ENCODE data around the gene SCART1.

The SCART1 gene

GRCh38 chr10:133475821-133476640 lies 22.3 kb downstream of the SCART1 start:
- H3K4me2 ChIP-seq (ENCODE audit: low read length): no peak overlapping the region
- H4K8ac ChIP-seq (ENCODE audit: low read depth, low read length): no peak overlapping the region
- no peaks in the 10 kb centered on the region for H3K4me1 ChIP-seq (ENCODE audit: control insufficient read depth, low read depth, low read length)
- no peak for DNase-seq
- no peaks in the 10 kb centered on the region for H3K27me3 ChIP-seq (ENCODE audit: insufficient read depth, low read length, poor library complexity)
- no peak overlapping the region for H2BK120ac ChIP-seq (ENCODE audit: low read depth, low read length)
- no peak overlapping the region for H2BK5ac ChIP-seq (ENCODE audit: low read length)
- H4K5ac ChIP-seq (ENCODE audit: low read length): no peak overlapping the region
- H3K23ac ChIP-seq (ENCODE audit: low read length): no peak overlapping the region
- no peak overlapping the region for H2AK5ac ChIP-seq (ENCODE audit: low read length)
- no peaks in the 10 kb centered on the region for H3K36me3 ChIP-seq (ENCODE audit: control insufficient read depth, insufficient read depth, low read length)
- H3K9ac ChIP-seq (ENCODE audit: low read length): no peak overlapping the region
- H3K4me3 ChIP-seq (ENCODE audit: low read length): no peak overlapping the region
- no peak overlapping the region for H3K27ac ChIP-seq (ENCODE audit: low read depth, low read length)
- no peak overlapping the region for H3K4ac ChIP-seq (ENCODE audit: low read depth, low read length)
- H3K79me1 ChIP-seq (ENCODE audit: low read length): no peaks in the 10 kb centered on the region
- H3K79me2 ChIP-seq (ENCODE audit: control insufficient read depth, insufficient read depth, low read length): no peaks in the 10 kb centered on the region
- no CpG with 5 or more reads among the region's 11 CpGs for WGBS (ENCODE audit: extremely low coverage, insufficient coverage, low lambda C conversion rate)
- no peak overlapping the region for H2BK15ac ChIP-seq (replicated peaks; ENCODE audit: low read depth)
- H3K18ac ChIP-seq (ENCODE audit: low read length): no peak overlapping the region
- no peak overlapping the region for H3K56ac ChIP-seq (ENCODE audit: low read length)

- Histone ChIP-seq H2BK15ac (replicated peaks; ENCODE audit: low read depth) (no peak overlapping the region), H3K23ac (ENCODE audit: low read length) (no peak overlapping the region), H4K5ac (ENCODE audit: low read length) (no peak overlapping the region), H3K79me2 (ENCODE audit: control insufficient read depth, insufficient read depth, low read length) (no peaks in the 10 kb centered on the region), H3K27ac (ENCODE audit: low read depth, low read length) (no peak overlapping the region), H2AK5ac (ENCODE audit: low read length) (no peak overlapping the region), H2BK120ac (ENCODE audit: low read depth, low read length) (no peak overlapping the region), H3K4me2 (ENCODE audit: low read length) (no peak overlapping the region), H3K56ac (ENCODE audit: low read length) (no peak overlapping the region), H3K18ac (ENCODE audit: low read length) (no peak overlapping the region), H3K9ac (ENCODE audit: low read length) (no peak overlapping the region), H4K8ac (ENCODE audit: low read depth, low read length) (no peak overlapping the region), H3K4me3 (ENCODE audit: low read length) (no peak overlapping the region), H3K36me3 (ENCODE audit: control insufficient read depth, insufficient read depth, low read length) (no peaks in the 10 kb centered on the region), H3K79me1 (ENCODE audit: low read length) (no peaks in the 10 kb centered on the region), H3K4me1 (ENCODE audit: control insufficient read depth, low read depth, low read length) (no peaks in the 10 kb centered on the region), H3K27me3 (ENCODE audit: insufficient read depth, low read length, poor library complexity) (no peaks in the 10 kb centered on the region), H3K4ac (ENCODE audit: low read depth, low read length) (no peak overlapping the region), H2BK5ac (ENCODE audit: low read length) (no peak overlapping the region)
- WGBS (ENCODE audit: extremely low coverage, insufficient coverage, low lambda C conversion rate): no CpG with 5 or more reads among the region's 9 CpGs
- DNase-seq: no peak
Observed at GRCh38 chr10:133476641-133476990, 22.9 kb downstream of the SCART1 start.

- H3K27ac ChIP-seq (ENCODE audit: low read depth, low read length): no peak overlapping the region
- H2BK15ac ChIP-seq (replicated peaks; ENCODE audit: low read depth): no peak overlapping the region
- H2BK5ac ChIP-seq (ENCODE audit: low read length): no peak overlapping the region
- H3K36me3 ChIP-seq (ENCODE audit: control insufficient read depth, insufficient read depth, low read length): no peaks in the 10 kb centered on the region
- H3K9ac ChIP-seq (ENCODE audit: low read length): no peak overlapping the region
- no peaks in the 10 kb centered on the region for H3K79me1 ChIP-seq (ENCODE audit: low read length)
- no peak overlapping the region for H3K23ac ChIP-seq (ENCODE audit: low read length)
- no peak overlapping the region for H3K4me3 ChIP-seq (ENCODE audit: low read length)
- H3K4ac ChIP-seq (ENCODE audit: low read depth, low read length): no peak overlapping the region
- H2BK120ac ChIP-seq (ENCODE audit: low read depth, low read length): no peak overlapping the region
- H3K56ac ChIP-seq (ENCODE audit: low read length): no peak overlapping the region
- no peaks in the 10 kb centered on the region for H3K79me2 ChIP-seq (ENCODE audit: control insufficient read depth, insufficient read depth, low read length)
- WGBS (ENCODE audit: extremely low coverage, insufficient coverage, low lambda C conversion rate): no CpG with 5 or more reads among the region's 12 CpGs
- no peak overlapping the region for H4K8ac ChIP-seq (ENCODE audit: low read depth, low read length)
- no peak for DNase-seq
- no peaks in the 10 kb centered on the region for H3K27me3 ChIP-seq (ENCODE audit: insufficient read depth, low read length, poor library complexity)
- no peak overlapping the region for H2AK5ac ChIP-seq (ENCODE audit: low read length)
- no peak overlapping the region for H4K5ac ChIP-seq (ENCODE audit: low read length)
- H3K18ac ChIP-seq (ENCODE audit: low read length): no peak overlapping the region
- H3K4me1 ChIP-seq (ENCODE audit: control insufficient read depth, low read depth, low read length): no peaks in the 10 kb centered on the region
- H3K4me2 ChIP-seq (ENCODE audit: low read length): no peak overlapping the region
Observed at GRCh38 chr10:133481086-133481643, 27.4 kb downstream of the SCART1 start.

- no peaks in the 10 kb centered on the region for H3K79me1 ChIP-seq (ENCODE audit: low read length)
- no peak overlapping the region for H2BK15ac ChIP-seq (replicated peaks; ENCODE audit: low read depth)
- H3K36me3 ChIP-seq (ENCODE audit: control insufficient read depth, insufficient read depth, low read length): no peaks in the 10 kb centered on the region
- H3K18ac ChIP-seq (ENCODE audit: low read length): no peak overlapping the region
- no peak overlapping the region for H3K4me2 ChIP-seq (ENCODE audit: low read length)
- no peak overlapping the region for H3K56ac ChIP-seq (ENCODE audit: low read length)
- H2AK5ac ChIP-seq (ENCODE audit: low read length): no peak overlapping the region
- no peak for DNase-seq
- H4K5ac ChIP-seq (ENCODE audit: low read length): no peak overlapping the region
- H4K8ac ChIP-seq (ENCODE audit: low read depth, low read length): no peak overlapping the region
- no peak overlapping the region for H2BK120ac ChIP-seq (ENCODE audit: low read depth, low read length)
- H3K79me2 ChIP-seq (ENCODE audit: control insufficient read depth, insufficient read depth, low read length): no peaks in the 10 kb centered on the region
- H2BK5ac ChIP-seq (ENCODE audit: low read length): no peak overlapping the region
- no CpG with 5 or more reads among the region's 10 CpGs for WGBS (ENCODE audit: extremely low coverage, insufficient coverage, low lambda C conversion rate)
- no peaks in the 10 kb centered on the region for H3K4me1 ChIP-seq (ENCODE audit: control insufficient read depth, low read depth, low read length)
- H3K9ac ChIP-seq (ENCODE audit: low read length): no peak overlapping the region
- no peak overlapping the region for H3K4me3 ChIP-seq (ENCODE audit: low read length)
- H3K4ac ChIP-seq (ENCODE audit: low read depth, low read length): no peak overlapping the region
- H3K23ac ChIP-seq (ENCODE audit: low read length): no peak overlapping the region
- H3K27ac ChIP-seq (ENCODE audit: low read depth, low read length): no peak overlapping the region
- H3K27me3 ChIP-seq (ENCODE audit: insufficient read depth, low read length, poor library complexity): no peaks in the 10 kb centered on the region
Observed at GRCh38 chr10:133481657-133482056, 27.9 kb downstream of the SCART1 start.

- H4K8ac ChIP-seq (ENCODE audit: low read depth, low read length): no peak overlapping the region
- H3K56ac ChIP-seq (ENCODE audit: low read length): no peak overlapping the region
- no peak overlapping the region for H4K5ac ChIP-seq (ENCODE audit: low read length)
- no peaks in the 10 kb centered on the region for H3K4me1 ChIP-seq (ENCODE audit: control insufficient read depth, low read depth, low read length)
- no peak overlapping the region for H2BK15ac ChIP-seq (replicated peaks; ENCODE audit: low read depth)
- H3K4me3 ChIP-seq (ENCODE audit: low read length): no peak overlapping the region
- H3K4ac ChIP-seq (ENCODE audit: low read depth, low read length): no peak overlapping the region
- H2BK120ac ChIP-seq (ENCODE audit: low read depth, low read length): no peak overlapping the region
- no peak for DNase-seq
- H3K27me3 ChIP-seq (ENCODE audit: insufficient read depth, low read length, poor library complexity): no peaks in the 10 kb centered on the region
- H2BK5ac ChIP-seq (ENCODE audit: low read length): no peak overlapping the region
- no peaks in the 10 kb centered on the region for H3K36me3 ChIP-seq (ENCODE audit: control insufficient read depth, insufficient read depth, low read length)
- no peaks in the 10 kb centered on the region for H3K79me2 ChIP-seq (ENCODE audit: control insufficient read depth, insufficient read depth, low read length)
- H3K23ac ChIP-seq (ENCODE audit: low read length): no peak overlapping the region
- H3K18ac ChIP-seq (ENCODE audit: low read length): no peak overlapping the region
- H3K9ac ChIP-seq (ENCODE audit: low read length): no peak overlapping the region
- no peak overlapping the region for H3K27ac ChIP-seq (ENCODE audit: low read depth, low read length)
- no peak overlapping the region for H2AK5ac ChIP-seq (ENCODE audit: low read length)
- H3K79me1 ChIP-seq (ENCODE audit: low read length): no peaks in the 10 kb centered on the region
- H3K4me2 ChIP-seq (ENCODE audit: low read length): no peak overlapping the region
Observed at GRCh38 chr10:133484818-133485217, 31.1 kb downstream of the SCART1 start.

GRCh38 chr10:133487085-133487484 lies 33.3 kb downstream of the SCART1 start:
- DNase-seq: no peak
- H3K27ac ChIP-seq (ENCODE audit: low read depth, low read length): no peak overlapping the region

More at GRCh38 chr10:133487085-133487484, 33.3 kb downstream of the SCART1 start:
- Histone ChIP-seq H3K79me2 (ENCODE audit: control insufficient read depth, insufficient read depth, low read length) (no peaks in the 10 kb centered on the region), H3K9ac (ENCODE audit: low read length) (no peak overlapping the region), H4K8ac (ENCODE audit: low read depth, low read length) (no peak overlapping the region), H3K4me3 (ENCODE audit: low read length) (no peak overlapping the region), H2AK5ac (ENCODE audit: low read length) (no peak overlapping the region), H3K4me2 (ENCODE audit: low read length) (no peak overlapping the region), H3K18ac (ENCODE audit: low read length) (no peak overlapping the region), H3K36me3 (ENCODE audit: control insufficient read depth, insufficient read depth, low read length) (no peaks in the 10 kb centered on the region), H2BK5ac (ENCODE audit: low read length) (no peak overlapping the region), H3K27me3 (ENCODE audit: insufficient read depth, low read length, poor library complexity) (no peaks in the 10 kb centered on the region), H2BK120ac (ENCODE audit: low read depth, low read length) (no peak overlapping the region), H2BK15ac (replicated peaks; ENCODE audit: low read depth) (no peak overlapping the region), H3K4me1 (ENCODE audit: control insufficient read depth, low read depth, low read length) (no peaks in the 10 kb centered on the region), H3K4ac (ENCODE audit: low read depth, low read length) (no peak overlapping the region), H3K23ac (ENCODE audit: low read length) (no peak overlapping the region), H4K5ac (ENCODE audit: low read length) (no peak overlapping the region), H3K79me1 (ENCODE audit: low read length) (no peaks in the 10 kb centered on the region), H3K56ac (ENCODE audit: low read length) (no peak overlapping the region)

Measured in mesendoderm (in vitro differentiated cells).